ENCODE data around the gene AFF4.
"Not testable (repeated sequence)": the region's sequence is repeated elsewhere in the genome, so short reads cannot be mapped to it uniquely, and the experiment has no call there.

Gene AFF4

DNA sequence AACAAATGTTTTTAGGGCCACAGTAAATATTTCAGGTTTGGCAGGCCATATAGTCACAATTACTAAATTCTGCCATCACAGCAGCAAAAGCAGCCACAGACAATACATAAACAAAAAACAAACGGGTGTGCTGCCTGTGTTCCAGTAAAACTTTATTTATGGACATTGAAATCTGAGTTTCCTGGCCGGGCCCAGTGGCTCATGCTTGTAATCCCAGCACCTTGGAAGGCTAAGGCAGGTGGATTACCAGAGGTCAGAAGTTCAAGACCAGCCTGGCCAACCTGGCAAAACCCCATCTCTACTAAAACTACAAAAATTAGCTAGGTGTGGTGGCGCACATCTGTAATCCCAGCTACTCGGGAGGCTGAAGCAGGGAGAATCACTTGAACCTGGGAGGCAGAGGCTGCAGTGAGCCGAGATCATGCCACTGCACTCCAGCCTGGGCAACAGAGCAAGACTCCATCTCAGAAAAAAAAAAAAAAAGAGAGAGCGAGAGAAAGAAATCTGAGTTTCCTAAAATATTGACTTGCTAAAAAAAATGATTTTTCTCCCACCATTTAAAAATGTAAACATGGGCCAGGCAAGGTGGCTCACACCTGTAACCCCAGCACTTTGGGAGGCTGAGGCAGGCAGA lies 7.2 kb downstream of the AFF4 start:
- not testable (repeated sequence) for DNase-seq

DNA sequence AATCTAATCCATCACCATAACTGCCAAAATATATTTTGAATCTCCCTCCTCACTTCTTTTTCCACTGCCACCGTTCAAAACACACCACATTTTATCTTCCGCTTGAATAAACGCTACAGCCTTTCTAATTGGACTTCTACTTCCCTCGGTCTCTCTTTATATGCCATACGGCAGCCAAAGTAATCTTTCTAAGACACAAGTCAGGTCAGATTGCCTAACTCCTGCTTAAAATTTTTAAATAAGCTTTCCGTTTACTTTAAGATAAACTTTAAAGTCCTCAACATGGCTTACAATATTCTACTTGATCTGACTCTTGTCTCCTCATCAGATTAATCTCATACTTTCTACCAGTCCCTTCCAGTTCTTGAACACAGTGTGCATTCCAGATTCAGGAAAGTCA lies 9.7 kb downstream of the AFF4 start:
- no peak for DNase-seq

DNA sequence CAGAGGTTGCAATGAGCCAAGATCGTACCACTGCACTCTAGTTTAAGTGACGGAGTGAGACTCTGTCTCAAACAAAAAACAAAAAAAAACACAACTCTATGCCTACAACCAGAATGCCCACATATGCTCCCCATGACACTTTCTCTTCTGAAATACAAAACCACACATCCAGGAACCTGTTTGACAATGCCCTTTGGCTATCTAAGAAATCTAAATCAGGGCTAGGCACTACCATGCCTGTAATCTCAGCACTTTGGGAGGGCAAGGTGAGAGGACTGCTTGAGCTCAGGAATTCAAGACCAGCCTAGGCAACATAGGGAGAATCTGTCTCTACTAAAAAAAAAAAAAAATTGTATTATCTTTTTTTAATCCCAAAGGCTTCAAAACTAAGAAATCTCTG lies 10.6 kb downstream of the AFF4 start:
- no peak for DNase-seq

DNA sequence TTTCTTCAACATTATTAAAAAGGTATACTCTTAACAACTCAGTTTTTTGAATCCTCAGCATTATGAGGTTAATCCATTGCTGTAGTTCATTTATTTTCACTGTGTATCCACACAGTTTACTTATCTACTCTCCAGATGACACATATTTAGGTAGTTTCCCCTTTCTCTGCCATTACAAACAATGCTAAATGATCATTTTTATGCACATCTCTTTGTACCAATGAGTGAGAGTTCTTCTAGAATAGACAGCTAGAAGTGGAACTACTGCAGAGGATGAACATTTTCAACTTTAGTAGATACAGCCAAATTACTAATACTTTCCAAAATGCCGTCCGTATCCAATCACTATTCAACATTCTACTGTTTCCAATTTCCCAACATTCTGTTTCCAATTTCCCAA lies 11.5 kb downstream of the AFF4 start:
- no peak for DNase-seq

DNA sequence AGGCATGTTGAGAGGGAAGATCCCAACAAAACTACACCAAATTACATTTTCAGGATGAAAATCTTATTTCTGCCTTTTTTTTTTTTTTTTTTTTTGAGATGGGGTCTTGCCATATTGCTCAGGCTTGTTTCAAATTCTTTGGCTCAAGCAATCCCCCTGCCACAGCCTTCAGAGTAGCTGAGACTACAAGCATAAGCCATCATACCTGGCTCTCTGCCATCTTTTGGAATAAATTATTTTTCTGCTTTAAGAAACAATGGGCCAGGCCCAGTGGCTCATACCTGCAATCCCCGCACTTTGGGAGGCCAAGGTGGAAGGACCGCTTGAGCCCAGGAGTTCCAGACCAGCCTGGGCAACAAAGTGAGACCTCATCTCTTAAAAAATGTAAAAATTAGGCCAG lies 14.3 kb downstream of the AFF4 start:
- no peak for DNase-seq

DNA sequence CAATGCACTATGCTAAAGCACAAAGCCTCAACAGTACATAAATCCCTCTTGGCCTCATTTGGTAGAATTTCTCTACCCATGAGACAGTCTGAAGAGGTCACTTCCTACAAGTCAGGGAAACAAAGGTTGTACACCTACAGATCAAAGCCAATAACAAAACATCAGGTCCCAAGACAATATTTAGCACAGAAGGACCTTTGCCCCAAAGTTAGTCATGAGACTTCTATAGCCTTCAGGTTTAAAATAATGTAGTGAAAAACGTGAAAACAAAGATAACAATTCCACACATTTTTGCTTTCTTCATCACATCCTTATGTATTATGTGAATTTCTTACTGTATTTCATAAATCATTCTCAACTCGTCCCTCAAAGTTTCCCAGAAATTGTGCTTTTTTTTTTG lies 15.8 kb downstream of the AFF4 start:
- no peak for DNase-seq

DNA sequence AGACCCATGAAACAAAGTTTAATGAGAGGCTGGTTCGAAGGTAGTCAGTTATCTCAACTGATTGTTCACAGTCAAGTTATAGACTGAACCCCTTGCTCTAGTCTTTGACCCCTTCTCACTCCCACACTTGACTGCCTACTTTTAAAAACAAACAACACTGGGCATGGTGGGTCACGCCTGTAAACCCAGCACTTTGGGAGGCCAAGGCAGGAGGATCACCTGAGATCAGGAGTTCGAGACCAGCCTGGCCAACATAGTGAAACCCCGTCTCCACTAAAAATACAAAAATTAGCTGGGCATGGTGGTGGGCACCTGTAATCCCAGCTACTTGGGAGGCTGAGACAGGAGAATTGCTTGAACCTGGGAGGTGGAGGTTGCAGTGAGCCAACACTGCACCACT lies 18.1 kb downstream of the AFF4 start:
- not testable (repeated sequence) for DNase-seq

DNA sequence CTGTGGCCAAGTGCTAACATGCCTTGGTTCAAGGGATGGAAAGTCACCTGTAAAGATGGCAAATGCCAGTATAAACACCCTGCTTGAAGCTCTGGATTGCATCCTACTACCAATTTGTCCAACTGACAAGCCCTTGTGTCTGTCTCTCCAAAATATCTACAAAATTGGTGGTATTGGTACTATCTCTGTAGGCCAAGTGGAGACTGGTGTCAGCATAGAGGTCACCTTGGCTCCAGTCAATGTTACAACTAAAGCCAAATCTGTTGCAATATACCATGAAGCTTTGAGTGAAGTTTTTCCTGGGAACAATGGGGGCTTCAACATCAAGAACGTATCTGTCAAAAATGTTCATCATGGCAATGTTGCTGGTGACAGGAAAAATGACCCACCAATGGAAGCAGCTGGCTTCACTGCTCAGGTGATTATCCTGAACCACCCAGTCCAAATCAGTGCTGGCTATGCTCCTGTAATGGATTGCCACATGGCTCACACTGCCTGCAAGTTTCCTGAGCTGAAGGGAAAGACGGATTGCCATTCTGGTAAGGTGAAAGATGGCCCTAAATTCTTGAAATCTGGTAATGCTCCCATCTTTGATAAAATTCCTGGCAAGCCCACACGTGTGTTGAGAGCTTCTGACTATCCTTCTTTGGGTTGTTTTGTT lies 19.9 kb downstream of the AFF4 start:
- DNase-seq, result no peak

DNA sequence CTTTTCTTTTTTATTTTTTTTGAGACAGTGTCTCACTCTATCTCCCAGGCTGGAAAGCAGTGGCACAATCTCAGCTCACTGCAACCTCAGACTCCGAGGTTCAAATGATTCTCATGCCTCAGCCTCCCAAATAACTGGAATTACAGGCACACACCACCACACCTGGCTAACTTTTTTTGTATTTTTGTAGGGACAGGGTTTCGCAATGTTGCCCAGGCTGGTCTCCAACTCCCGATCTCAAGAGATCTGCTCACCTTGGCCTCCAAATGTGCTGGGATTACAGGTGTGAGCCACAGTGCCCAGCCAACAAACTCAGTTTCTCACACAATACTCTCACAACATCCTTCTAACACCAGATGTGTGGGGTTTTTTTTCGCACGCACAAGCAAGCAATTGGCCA lies 22.1 kb downstream of the AFF4 start:
- no peak for DNase-seq

DNA sequence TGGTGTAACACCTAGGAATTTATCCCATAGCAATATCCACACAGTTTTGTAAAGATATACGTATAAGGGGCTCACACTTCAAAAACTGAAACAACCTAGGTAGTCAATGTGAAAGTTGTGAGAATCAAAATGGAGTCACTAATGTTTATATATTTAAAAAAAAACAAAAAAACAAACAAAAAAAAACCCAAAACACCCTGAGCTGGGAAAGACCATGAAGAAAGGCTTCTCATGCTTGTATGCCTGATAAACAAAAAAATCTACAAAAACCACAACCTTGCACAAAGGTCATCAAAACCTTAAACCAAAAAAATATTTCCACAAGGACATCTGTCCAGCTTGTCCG lies 35.4 kb downstream of the AFF4 start:
- no peak for DNase-seq

DNA sequence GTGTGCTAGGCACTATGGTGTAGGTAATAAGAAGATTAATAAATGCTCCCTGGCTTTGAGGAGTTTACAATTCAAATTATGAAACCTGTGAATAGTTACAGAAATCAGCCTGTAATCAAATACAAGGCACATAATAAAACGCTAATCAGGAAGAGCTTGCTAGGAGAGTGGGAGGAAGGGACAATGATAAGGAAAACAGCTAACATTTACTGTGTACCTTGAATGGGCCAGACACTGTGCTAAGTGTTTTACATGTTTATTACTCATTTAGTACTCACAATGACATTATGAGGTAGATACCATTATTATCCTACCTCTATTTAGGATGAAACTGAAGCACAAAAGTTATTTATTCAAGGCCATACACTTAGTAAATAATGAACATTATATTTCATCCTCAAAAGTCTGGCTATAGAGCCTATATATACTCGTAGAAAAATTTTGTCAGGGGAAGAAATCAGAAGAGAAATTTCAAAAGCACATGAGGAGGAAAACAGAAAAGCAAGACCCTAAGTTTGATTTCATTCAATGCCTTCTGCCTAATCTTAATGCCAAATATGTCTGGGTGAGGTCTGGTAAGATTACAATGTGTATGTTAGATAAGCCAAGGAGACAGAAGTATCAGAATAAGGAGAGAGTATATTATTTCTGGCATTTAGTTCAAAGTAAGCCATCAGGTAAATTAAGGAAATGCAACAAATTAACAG lies 35.9 kb downstream of the AFF4 start:
- DNase-seq, result no peak

DNA sequence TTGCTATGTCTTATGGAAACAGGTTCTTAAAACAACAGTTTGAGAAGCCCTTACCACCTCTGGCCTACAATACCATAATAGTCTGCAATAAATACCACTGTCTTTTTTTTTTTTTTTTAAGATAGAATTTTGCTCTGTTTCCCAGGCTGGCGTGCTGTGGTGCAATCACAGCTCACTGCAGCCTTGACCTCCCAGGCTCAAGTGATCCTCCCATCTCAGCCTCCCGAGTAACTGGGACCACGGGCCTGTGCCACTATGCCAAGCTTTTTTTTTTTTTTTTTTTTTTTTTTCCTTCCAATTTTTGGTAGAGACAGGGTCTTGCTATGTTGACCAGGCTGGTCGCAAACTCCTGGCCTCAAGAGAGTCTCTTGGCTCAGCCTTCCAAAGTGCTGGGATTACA lies 37.0 kb downstream of the AFF4 start:
- no peak for DNase-seq

DNA sequence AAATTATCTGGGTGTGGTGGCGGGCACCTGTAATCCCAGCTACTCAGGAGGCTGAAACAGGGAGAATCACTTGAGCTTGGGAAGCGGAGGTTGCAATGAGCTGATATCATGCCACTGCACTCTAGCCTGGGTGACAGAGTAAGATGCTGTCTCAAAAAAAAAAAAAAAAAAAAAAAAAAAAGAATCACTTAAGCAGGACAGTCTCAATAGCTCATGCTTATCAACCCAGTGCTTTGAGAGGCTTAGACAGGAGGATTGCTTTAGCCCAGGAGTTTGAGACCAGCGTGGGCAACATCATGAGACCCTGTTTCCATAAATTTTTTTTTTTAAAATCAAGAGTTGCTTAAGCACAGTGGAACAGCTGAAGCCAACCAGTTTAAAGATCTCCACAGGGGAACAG lies 47.3 kb downstream of the AFF4 start:
- no peak for DNase-seq

DNA sequence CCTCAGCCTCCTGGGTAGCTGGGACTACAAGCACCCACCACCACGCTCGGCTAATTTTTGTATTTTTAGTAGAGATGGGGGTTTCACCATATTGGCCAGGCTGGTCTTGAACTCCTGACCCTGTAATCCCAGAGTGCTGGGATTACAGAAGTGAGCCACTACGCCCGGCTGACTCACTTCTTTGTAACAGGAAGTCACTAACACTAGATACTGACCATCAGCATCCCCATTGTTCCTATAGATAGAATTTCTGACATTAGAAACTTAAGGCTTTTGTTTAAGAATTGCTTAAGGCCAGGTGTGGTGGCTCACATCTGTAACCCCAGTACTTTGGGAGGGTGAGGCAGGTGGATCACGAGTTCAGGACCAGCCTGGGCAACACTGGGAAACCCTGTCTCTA lies 47.8 kb downstream of the AFF4 start:
- no peak for DNase-seq

DNA sequence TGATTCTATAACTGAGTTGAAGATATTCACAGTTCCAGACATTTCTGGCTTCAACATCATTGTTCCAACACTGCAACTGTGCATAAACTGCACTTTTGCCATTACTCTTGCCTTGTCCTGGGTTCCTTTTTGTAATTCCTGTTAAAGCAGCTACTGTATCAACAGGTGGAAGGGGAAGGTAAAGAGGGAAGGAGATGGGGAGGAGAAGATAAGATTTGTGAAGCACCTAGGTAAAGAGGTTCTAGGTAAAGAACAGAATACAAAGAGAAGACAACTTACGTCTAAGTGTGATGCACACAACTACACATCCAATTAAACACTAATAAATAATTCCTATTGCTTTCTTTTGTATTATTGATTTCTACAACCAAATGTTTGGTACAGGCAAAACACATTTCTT lies 53.7 kb downstream of the AFF4 start:
- DNase-seq, result no peak

DNA sequence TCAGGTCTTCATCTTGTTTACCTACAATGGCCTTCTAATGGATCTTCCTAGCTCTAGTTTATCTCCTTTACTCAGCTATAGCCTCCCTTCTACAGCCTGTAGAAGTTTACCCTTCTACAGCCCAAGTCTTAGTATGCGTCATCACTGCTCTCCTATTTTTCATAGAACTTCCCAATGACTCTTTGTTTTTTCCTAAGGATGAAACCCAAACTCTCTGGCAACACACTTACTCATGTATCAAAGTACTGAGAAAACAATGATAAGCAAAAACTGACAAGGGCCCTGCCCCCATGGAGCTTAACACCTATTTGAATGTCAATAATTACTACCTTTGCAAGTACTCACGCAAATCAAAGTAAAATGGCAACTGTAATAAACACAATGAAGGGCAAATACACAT lies 56.3 kb downstream of the AFF4 start:
- no peak for DNase-seq

DNA sequence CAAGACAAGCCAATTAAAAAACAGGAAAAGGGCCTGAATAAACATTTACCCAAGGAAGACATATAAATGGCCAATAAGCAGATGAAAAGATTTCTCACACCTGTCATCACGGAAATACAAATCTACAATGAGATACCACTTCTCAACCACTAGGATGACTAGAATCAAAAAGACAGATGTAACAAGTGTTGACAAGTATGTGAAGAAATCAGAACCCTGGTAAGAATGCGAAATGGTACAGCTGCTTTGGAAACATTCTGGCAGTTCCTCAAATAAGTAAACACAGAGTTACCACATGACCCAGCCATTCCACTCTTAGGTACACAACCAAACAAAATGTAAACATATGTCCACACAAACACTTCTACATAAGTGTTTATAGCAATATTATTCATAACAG lies 57.5 kb downstream of the AFF4 start:
- DNase-seq, result peak; percentile 47

DNA sequence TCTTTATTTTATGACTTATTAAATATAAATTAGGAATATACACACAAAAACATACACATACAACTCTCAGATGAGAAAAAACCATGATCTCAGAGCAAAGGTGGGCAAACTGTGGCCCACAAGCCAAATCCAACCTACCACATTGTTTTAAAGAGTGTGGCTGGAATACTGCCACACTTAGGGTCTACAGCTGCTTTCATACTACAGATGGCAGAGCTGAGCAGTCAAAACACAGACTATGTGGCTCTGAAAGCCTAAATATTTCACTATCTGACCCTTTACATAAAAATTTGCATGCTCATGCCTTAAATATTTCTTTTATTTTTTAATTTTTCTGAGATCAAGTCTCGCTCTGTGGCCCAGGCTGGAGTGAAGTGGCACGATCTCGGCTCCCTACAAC lies 61.7 kb downstream of the AFF4 start:
- no peak for DNase-seq

DNA sequence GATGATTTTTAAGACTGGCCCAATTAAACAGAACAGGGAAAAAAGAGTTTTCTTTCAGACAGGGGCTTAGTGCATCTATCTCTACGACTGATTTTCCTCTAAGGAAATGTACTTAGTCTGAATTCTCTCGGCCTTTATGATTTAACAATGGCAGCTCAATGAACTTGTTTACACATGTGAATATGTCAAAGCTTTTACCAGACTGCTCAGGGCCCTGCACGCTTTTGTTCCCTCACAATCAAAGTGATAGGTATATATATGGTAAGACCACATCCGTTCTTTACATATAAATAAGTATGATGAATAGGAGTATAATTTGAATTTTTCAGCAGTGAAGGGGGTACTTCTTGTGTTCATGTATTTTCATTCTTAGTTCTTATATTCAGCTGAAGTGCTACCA lies 62.4 kb downstream of the AFF4 start:
- peak; percentile 29 for DNase-seq

DNA sequence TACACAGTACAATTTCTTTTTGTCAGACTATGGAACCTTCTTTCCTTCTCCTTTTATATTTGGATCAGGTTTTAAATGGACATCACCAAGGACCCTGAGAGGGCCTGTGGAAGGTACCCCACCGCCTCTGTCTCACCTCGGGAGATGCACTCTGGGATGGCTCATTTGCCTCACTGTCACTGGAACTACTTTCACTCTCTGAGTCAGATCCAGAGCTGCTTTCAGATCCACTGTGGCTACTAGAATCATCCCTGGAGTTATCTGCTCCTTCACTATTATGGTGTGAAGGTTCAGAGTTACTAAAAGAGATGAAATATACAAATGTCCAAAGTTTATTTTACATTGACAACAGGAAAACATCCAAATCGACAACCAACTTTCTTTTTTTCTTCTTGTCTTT lies 65.3 kb downstream of the AFF4 start:
- DNase-seq, result no peak

DNA sequence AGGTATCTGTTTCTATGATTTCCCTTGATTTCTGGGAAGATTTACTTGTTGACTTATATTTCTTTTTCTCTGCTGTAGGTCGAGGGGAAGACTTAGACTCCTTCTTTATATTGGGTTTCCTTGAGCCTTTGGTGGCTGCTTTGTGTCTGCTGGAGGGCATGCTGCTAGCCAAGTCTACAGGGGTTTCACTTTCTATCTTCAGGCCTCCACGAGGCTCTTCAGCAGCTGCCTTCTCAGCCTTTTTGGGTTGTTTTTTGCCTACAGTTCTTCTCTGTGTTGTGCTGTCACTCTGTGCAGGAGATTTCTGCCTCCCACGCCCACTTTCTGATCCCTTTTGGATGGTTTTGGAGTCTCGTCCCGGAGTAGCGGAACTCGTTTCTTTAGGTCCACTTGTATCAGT lies 66.7 kb downstream of the AFF4 start:
- DNase-seq, result no peak

DNA sequence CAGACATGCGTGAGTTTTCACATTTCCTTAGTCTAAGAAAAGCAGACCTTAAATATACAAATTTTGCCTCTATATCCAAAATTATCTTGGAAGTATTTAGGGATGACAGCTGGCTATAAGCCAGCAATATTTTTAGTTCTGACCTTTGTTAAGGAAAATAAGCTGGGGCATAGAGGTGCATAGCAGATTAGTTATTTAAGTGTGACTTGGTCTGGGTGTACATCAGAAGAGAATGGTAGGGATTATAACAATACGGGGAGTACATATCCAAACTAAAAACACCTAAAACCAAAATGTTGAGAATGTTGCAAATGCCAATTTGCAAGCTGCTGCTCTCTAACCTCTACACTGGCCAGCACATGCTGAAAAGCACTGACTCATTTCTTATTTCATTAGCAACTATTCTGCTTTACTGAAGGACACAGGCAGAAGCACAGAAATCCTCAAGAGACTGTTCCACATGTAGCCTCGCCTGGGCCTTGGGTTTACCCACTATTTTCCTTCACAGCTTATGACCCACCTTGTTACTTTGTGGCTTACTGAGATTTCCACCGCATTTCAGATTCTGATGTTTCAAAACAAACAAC lies 67.6 kb downstream of the AFF4 start:
- DNase-seq, result no peak

DNA sequence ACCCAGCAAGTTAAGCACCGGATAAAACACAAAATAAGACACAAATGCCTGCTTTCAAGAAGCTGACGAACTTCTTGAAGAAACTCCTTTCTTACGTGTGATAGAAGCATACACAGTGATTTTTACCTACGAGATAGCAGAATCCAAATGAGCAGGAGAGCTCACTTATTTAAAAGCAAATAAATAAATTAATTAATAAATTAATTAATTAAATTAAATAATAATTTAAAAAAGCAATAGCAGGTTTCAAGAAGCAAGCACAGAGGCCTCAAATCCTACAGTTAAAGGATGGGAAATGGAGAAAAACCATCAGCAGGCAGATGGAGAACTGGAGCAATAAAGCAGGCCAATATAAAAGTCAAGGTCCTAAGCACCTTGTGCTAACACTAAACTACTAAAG lies 72.6 kb downstream of the AFF4 start:
- no peak for DNase-seq

DNA sequence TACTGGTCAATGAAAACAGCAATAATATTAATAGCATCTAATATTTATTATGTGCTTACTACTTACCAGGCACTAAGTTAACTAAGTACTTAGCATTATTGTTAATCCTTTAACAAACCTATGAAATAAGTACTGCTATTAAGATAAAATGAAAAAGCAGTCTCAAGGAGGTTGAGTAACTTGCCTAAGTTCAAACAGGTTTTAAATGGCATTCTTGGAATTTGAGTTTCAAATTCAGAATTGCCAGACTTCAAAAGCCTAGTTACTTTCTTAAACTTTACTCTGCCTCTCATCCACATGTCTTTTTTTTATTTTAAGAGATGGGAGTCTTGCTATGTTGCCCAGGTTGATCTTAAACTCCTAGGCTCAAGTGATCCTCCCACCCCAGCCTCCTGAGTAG lies 73.9 kb downstream of the AFF4 start:
- DNase-seq, result no peak

Measured in DMS153 (cell line).